Astrocyte (in vitro differentiated cells and primary cell): ENCODE data around the gene BCAS1. TPM values are rescaled to one million over a fixed set of nuclear protein-coding genes. Genes with fewer than 3 reads are reported as not detected.

Source experiments
- DNase-seq: peaks from one replicate; pipeline ENCODE4 v3.0.0-alpha.2; 2010; ENCODE audit warnings: low read depth
- FAIRE-seq: peaks from 2 replicates; lab custom pipeline; 2011; peaks lifted over from hg19 to GRCh38; lab: Jason Lieb, UNC
- H2AFZ ChIP-seq: 2 replicates; pipeline ENCODE4 v1.6.0; 2012; ENCODE audit warnings: low read depth, low read length, inconsistent platforms
- H3K27ac ChIP-seq: 2 replicates; pipeline ENCODE4 v1.5.1; 2011; ENCODE audit warnings: low read depth, low read length, inconsistent platforms
- H3K27me3 ChIP-seq: 2 replicates; pipeline ENCODE4 v1.6.0; 2011; ENCODE audit warnings: low read length, inconsistent platforms; ENCODE audit not compliant: insufficient read depth
- H3K36me3 ChIP-seq: 2 replicates; pipeline ENCODE4 v1.5.1; 2011; ENCODE audit warnings: low read length, inconsistent platforms; ENCODE audit not compliant: insufficient read depth
- H3K4me1 ChIP-seq: 2 replicates; pipeline ENCODE4 v1.5.1; 2011; ENCODE audit warnings: low read length, inconsistent platforms; ENCODE audit not compliant: insufficient read depth
- H3K4me2 ChIP-seq: 2 replicates; pipeline ENCODE4 v1.6.0; 2012; ENCODE audit warnings: low read length, inconsistent platforms
- H3K4me3 ChIP-seq: 2 replicates; pipeline ENCODE4 v1.5.1; 2011; ENCODE audit warnings: low read depth, mild to moderate bottlenecking, low read length, inconsistent platforms; ENCODE audit not compliant: insufficient read depth
- H3K79me2 ChIP-seq: 2 replicates; pipeline ENCODE4 v1.6.0; 2012; ENCODE audit warnings: mild to moderate bottlenecking, low read length, inconsistent platforms; ENCODE audit not compliant: insufficient read depth
- H3K9ac ChIP-seq: 2 replicates; pipeline ENCODE4 v1.6.0; 2012; ENCODE audit warnings: mild to moderate bottlenecking, low read length, inconsistent platforms
- H3K9me3 ChIP-seq: 2 replicates; pipeline ENCODE4 v1.5.1; 2012; ENCODE audit warnings: low read depth, mild to moderate bottlenecking, low read length, inconsistent platforms; ENCODE audit not compliant: insufficient read depth
- H4K20me1 ChIP-seq: 2 replicates; pipeline ENCODE4 v1.6.0; 2012; ENCODE audit warnings: low read length, inconsistent platforms; ENCODE audit not compliant: insufficient read depth
- H3K27ac Mint-ChIP-seq: one replicate; pipeline ENCODE4 v1.8.0; 2021; ENCODE audit warnings: mild to moderate bottlenecking, mixed read lengths; ENCODE audit not compliant: unreplicated experiment
- H3K27me3 Mint-ChIP-seq: one replicate; pipeline ENCODE4 v1.8.0; 2021; ENCODE audit warnings: low read depth, mixed read lengths; ENCODE audit not compliant: unreplicated experiment
- H3K36me3 Mint-ChIP-seq: one replicate; pipeline ENCODE4 v1.8.0; 2021; ENCODE audit warnings: low read depth, mixed read lengths; ENCODE audit not compliant: unreplicated experiment
- H3K4me1 Mint-ChIP-seq: one replicate; pipeline ENCODE4 v1.8.0; 2021; ENCODE audit warnings: low read depth, mixed read lengths; ENCODE audit not compliant: unreplicated experiment
- H3K4me3 Mint-ChIP-seq: one replicate; pipeline ENCODE4 v1.8.0; 2021; ENCODE audit warnings: mild to moderate bottlenecking, moderate library complexity, mixed read lengths; ENCODE audit not compliant: unreplicated experiment
- H3K9me3 Mint-ChIP-seq: one replicate; pipeline ENCODE4 v1.8.0; 2021; ENCODE audit warnings: mild to moderate bottlenecking, mixed read lengths; ENCODE audit not compliant: unreplicated experiment
- CTCF ChIP-seq: IDR thresholded peaks from 2 replicates; pipeline ENCODE4 v1.5.1; 2011; ENCODE audit warnings: low read depth, mild to moderate bottlenecking, inconsistent platforms, low read length, moderate library complexity; ENCODE audit not compliant: insufficient read depth
- EZH2 ChIP-seq: IDR thresholded peaks from 2 replicates; pipeline ENCODE4 v1.6.1; 2012; ENCODE audit warnings: mild to moderate bottlenecking, low read length, inconsistent platforms; ENCODE audit not compliant: insufficient read depth
- total RNA-seq: library from RNA; stranded (reverse); gene quantifications from 2 replicates; pipeline ENCODE4 v1.2.1, GENCODE V29; 2021

BCAS1 gene
- total RNA-seq, 1 donor from 2014 or later = not detected

- no peaks in the 10 kb centered on the region for H3K27me3 ChIP-seq
- Mint-ChIP-seq H3K36me3 (no peaks in the 10 kb centered on the region), H3K4me3 (no peak overlapping the region), H3K27ac (no peak overlapping the region), H3K4me1 (no peaks in the 10 kb centered on the region), H3K9me3 (no peaks in the 10 kb centered on the region), H3K27me3 (peaks cover 7% of the 10 kb centered on the region)
- H3K9me3 ChIP-seq = no peaks in the 10 kb centered on the region
- no peak overlapping the region for H3K4me2 ChIP-seq
- H3K9ac ChIP-seq = no peak overlapping the region
- H3K36me3 ChIP-seq = no peaks in the 10 kb centered on the region
- no peak for DNase-seq
- no peaks in the 10 kb centered on the region for H4K20me1 ChIP-seq
- H3K27ac ChIP-seq = no peak overlapping the region
- no peak overlapping the region for H3K4me3 ChIP-seq
- H3K79me2 ChIP-seq = no peaks in the 10 kb centered on the region
- TF ChIP-seq EZH2 (no peak), CTCF (no peak)
- no peak overlapping the region for H2AFZ ChIP-seq
- no peaks in the 10 kb centered on the region for H3K4me1 ChIP-seq
- FAIRE-seq = no peak
Measured at GRCh38 chr20:54078296-54078984, 8.0 kb upstream of the BCAS1 start.

- H3K79me2 ChIP-seq = no peaks in the 10 kb centered on the region
- H3K4me3 ChIP-seq = no peak overlapping the region
- no peaks in the 10 kb centered on the region for H3K4me1 ChIP-seq
- H3K9ac ChIP-seq = no peak overlapping the region
- Mint-ChIP-seq H3K27ac (no peak overlapping the region), H3K27me3 (peaks cover 7% of the 10 kb centered on the region), H3K36me3 (no peaks in the 10 kb centered on the region), H3K9me3 (no peaks in the 10 kb centered on the region), H3K4me1 (no peaks in the 10 kb centered on the region), H3K4me3 (no peak overlapping the region)
- H4K20me1 ChIP-seq = no peaks in the 10 kb centered on the region
- TF ChIP-seq CTCF (no peak), EZH2 (no peak)
- FAIRE-seq (no peak), DNase-seq (no peak)
- H3K27me3 ChIP-seq = no peaks in the 10 kb centered on the region
- H3K27ac ChIP-seq = no peak overlapping the region
- H2AFZ ChIP-seq = no peak overlapping the region
- no peaks in the 10 kb centered on the region for H3K36me3 ChIP-seq
- no peak overlapping the region for H3K4me2 ChIP-seq
- no peaks in the 10 kb centered on the region for H3K9me3 ChIP-seq
Measured at GRCh38 chr20:54076259-54076658, 5.9 kb upstream of the BCAS1 start.

GRCh38 chr20:54075322-54075721 is 4.9 kb upstream of the BCAS1 start:
- Histone ChIP-seq H3K4me1 (no peaks in the 10 kb centered on the region), H3K36me3 (no peaks in the 10 kb centered on the region), H3K4me3 (no peak overlapping the region), H3K9ac (no peak overlapping the region), H3K9me3 (no peaks in the 10 kb centered on the region), H3K79me2 (no peaks in the 10 kb centered on the region), H2AFZ (no peak overlapping the region), H4K20me1 (no peaks in the 10 kb centered on the region), H3K4me2 (no peak overlapping the region), H3K27ac (no peak overlapping the region), H3K27me3 (no peaks in the 10 kb centered on the region)
- Mint-ChIP-seq H3K4me3 (no peak overlapping the region), H3K27me3 (peaks cover 7% of the 10 kb centered on the region), H3K27ac (no peak overlapping the region), H3K9me3 (no peaks in the 10 kb centered on the region), H3K4me1 (no peaks in the 10 kb centered on the region), H3K36me3 (no peaks in the 10 kb centered on the region)
- no peak for DNase-seq
- TF ChIP-seq EZH2 (no peak), CTCF (no peak)
- no peak for FAIRE-seq
